KMS-11 (cell line): ENCODE data around the gene PDZD7.

ENCODE experiments used
- H2AFZ ChIP-seq: fragments of 200-600 bp; sonication (generic); 2 replicates; pipeline ENCODE4 v1.6.1; 2016; ENCODE audit warnings: antibody characterized with exemption, mixed run types, low read depth
- H3K27ac ChIP-seq: fragments of 200-600 bp; sonication (generic); 2 replicates; pipeline ENCODE4 v1.6.1; 2016; ENCODE audit warnings: mild to moderate bottlenecking, mixed run types
- H3K27me3 ChIP-seq: fragments of 200-600 bp; sonication (generic); 2 replicates; pipeline ENCODE4 v1.6.1; 2017; ENCODE audit warnings: mild to moderate bottlenecking, low read depth, mixed run types, moderate library complexity; ENCODE audit not compliant: insufficient read depth
- H3K36me3 ChIP-seq: fragments of 200-600 bp; sonication (generic); 2 replicates; pipeline ENCODE4 v1.6.1; 2017; ENCODE audit warnings: mild to moderate bottlenecking, mixed run types; ENCODE audit not compliant: insufficient read depth
- H3K4me1 ChIP-seq: fragments of 200-600 bp; sonication (generic); 2 replicates; pipeline ENCODE4 v1.6.1; 2016; ENCODE audit warnings: mild to moderate bottlenecking, low read depth, mixed run types; ENCODE audit not compliant: poor library complexity, severe bottlenecking
- H3K4me2 ChIP-seq: fragments of 200-600 bp; sonication (generic); 2 replicates; pipeline ENCODE4 v1.7.0; 2016; ENCODE audit warnings: mild to moderate bottlenecking, mixed run types
- H3K4me3 ChIP-seq: fragments of 200-600 bp; sonication (generic); IDR thresholded peaks from 2 replicates; pipeline ENCODE4 v1.6.1; 2017; ENCODE audit warnings: low read depth, low read length, mixed read lengths; ENCODE audit not compliant: insufficient read depth
- H3K79me2 ChIP-seq: fragments of 200-600 bp; sonication (generic); 2 replicates; pipeline ENCODE4 v1.6.1; 2016; ENCODE audit warnings: low read depth, mixed run types; ENCODE audit not compliant: insufficient read depth
- H3K9ac ChIP-seq: fragments of 200-600 bp; sonication (generic); 2 replicates; pipeline ENCODE4 v1.6.1; 2016; ENCODE audit warnings: mild to moderate bottlenecking, mixed run types
- H4K20me1 ChIP-seq: fragments of 200-600 bp; sonication (generic); 2 replicates; pipeline ENCODE4 v1.6.1; 2016; ENCODE audit warnings: mild to moderate bottlenecking, mixed run types; ENCODE audit not compliant: insufficient read depth
- CTCF ChIP-seq: fragments of 200-600 bp; sonication (generic); conservative IDR thresholded peaks from 2 replicates; pipeline ENCODE4 v1.6.1; 2017; ENCODE audit warnings: low read depth, mild to moderate bottlenecking, antibody characterized with exemption, low read length, moderate library complexity, mixed read lengths

The PDZD7 gene

GRCh38 chr10:101070098-101070497, 39.2 kb upstream of the PDZD7 start:
- Histone ChIP-seq H4K20me1 (no peaks in the 10 kb centered on the region), H3K27ac (no peak overlapping the region), H3K4me3 (no peak overlapping the region), H3K79me2 (no peaks in the 10 kb centered on the region), H2AFZ (no peak overlapping the region), H3K9ac (no peak overlapping the region), H3K4me2 (no peak overlapping the region), H3K36me3 (no peaks in the 10 kb centered on the region), H3K27me3 (no peaks in the 10 kb centered on the region; the same call in 1 of the 2 replicates), H3K4me1 (peaks cover 14% of the 10 kb centered on the region)
- TF ChIP-seq CTCF = no peak

- no peak overlapping the region for H3K27ac ChIP-seq
- H3K79me2 ChIP-seq = no peaks in the 10 kb centered on the region
- no peak overlapping the region for H3K4me2 ChIP-seq
- no peak for TF ChIP-seq CTCF
- H3K9ac ChIP-seq = no peak overlapping the region
- no peak overlapping the region for H2AFZ ChIP-seq
- H3K27me3 ChIP-seq = no peaks in the 10 kb centered on the region
- H3K4me3 ChIP-seq = no peak overlapping the region
- peaks cover 20% of the 10 kb centered on the region for H3K4me1 ChIP-seq
- no peaks in the 10 kb centered on the region for H4K20me1 ChIP-seq
- H3K36me3 ChIP-seq = no peaks in the 10 kb centered on the region
Observed at GRCh38 chr10:101069441-101069840, 38.5 kb upstream of the PDZD7 start.

- Histone ChIP-seq H3K9ac (peak overlapping the region; percentile 76), H3K36me3 (no peaks in the 10 kb centered on the region), H3K79me2 (no peaks in the 10 kb centered on the region), H4K20me1 (no peaks in the 10 kb centered on the region), H3K27me3 (no peaks in the 10 kb centered on the region), H3K4me1 (peaks cover 29% of the 10 kb centered on the region), H3K4me3 (no peak overlapping the region), H2AFZ (peak overlapping the region; percentile 87), H3K27ac (peak overlapping the region; percentile 52), H3K4me2 (peak overlapping the region; percentile 66)
- TF ChIP-seq CTCF = peak; percentile 68; the same call in 1 of the 2 replicates
Observed at GRCh38 chr10:101067356-101068083, 36.6 kb upstream of the PDZD7 start.

GRCh38 chr10:101066896-101067355, 36.0 kb upstream of the PDZD7 start:
- no peak for TF ChIP-seq CTCF
- peaks cover 33% of the 10 kb centered on the region for H3K4me1 ChIP-seq
- no peaks in the 10 kb centered on the region for H4K20me1 ChIP-seq
- peak overlapping the region; percentile 87 for H2AFZ ChIP-seq
- H3K9ac ChIP-seq = peak overlapping the region; percentile 76
- H3K79me2 ChIP-seq = no peaks in the 10 kb centered on the region; the same call in 1 of the 2 replicates
- H3K4me3 ChIP-seq = no peak overlapping the region
- no peaks in the 10 kb centered on the region for H3K36me3 ChIP-seq
- H3K27me3 ChIP-seq = no peaks in the 10 kb centered on the region
- peak overlapping the region; percentile 58 for H3K27ac ChIP-seq
- H3K4me2 ChIP-seq = peak overlapping the region; percentile 66
